Kidney (tissue), 14 donors: ENCODE results near the gene PIF1. TPM values are rescaled to one million over a fixed set of nuclear protein-coding genes. Genes with fewer than 3 reads are reported as not detected.
"Not testable (repeated sequence)": the region's sequence is repeated elsewhere in the genome, so short reads cannot be mapped to it uniquely, and the experiment has no call there.

Source experiments
- DNase-seq, 5 donors: peaks; one replicate each; pipeline ENCODE4 v3.0.0-alpha.2; 2013 to 2020
- FAIRE-seq: peaks from 2 replicates; lab custom pipeline; 2012; peaks lifted over from hg19 to GRCh38; lab: Jason Lieb, UNC
- H3K27ac ChIP-seq, 2 donors: one replicate each; pipeline ENCODE4 v1.7.0; 2013; ENCODE audit warnings: low read depth in 2 of 2, low read length in 2 of 2, inconsistent platforms in 1 of 2
- H3K27me3 ChIP-seq: one replicate; pipeline ENCODE4 v1.7.1; 2013; ENCODE audit warnings: low read length, inconsistent platforms; ENCODE audit not compliant: control insufficient read depth, insufficient read depth
- H3K36me3 ChIP-seq, 3 donors: one replicate each; pipeline versions ENCODE4 v1.7.0 to v1.7.1; 2013; ENCODE audit warnings: low read length in 3 of 3, control low read depth in 1 of 3, inconsistent platforms in 1 of 3; ENCODE audit not compliant: insufficient read depth in 3 of 3, control insufficient read depth in 2 of 3
- H3K4me1 ChIP-seq, 3 donors: one replicate each; pipeline versions ENCODE4 v1.7.0 to v1.7.1; 2013; ENCODE audit warnings: low read length in 3 of 3, inconsistent platforms in 1 of 3, low read depth in 1 of 3; ENCODE audit not compliant: control insufficient read depth in 2 of 3, insufficient read depth in 2 of 3
- H3K4me3 ChIP-seq, 3 donors: one replicate each; pipeline versions ENCODE4 v1.7.0 to v1.8.1; 2013; ENCODE audit warnings: low read length in 3 of 3, control low read depth in 1 of 3, inconsistent platforms in 1 of 3
- H3K9ac ChIP-seq, 3 donors: one replicate each; pipeline versions ENCODE4 v1.7.0 to v1.7.1; 2013; ENCODE audit warnings: low read length in 3 of 3, control low read depth in 1 of 3, inconsistent platforms in 1 of 3
- H3K9me3 ChIP-seq, 3 donors: one replicate each; pipeline versions ENCODE4 v1.7.0 to v1.7.1; 2013; ENCODE audit warnings: low read length in 3 of 3, control low read depth in 1 of 3, inconsistent platforms in 1 of 3; ENCODE audit not compliant: control insufficient read depth in 2 of 3, insufficient read depth in 1 of 3
- CTCF ChIP-seq: IDR thresholded peaks from 3 replicates; pipeline ENCODE4 v1.5.1; 2012; ENCODE audit warnings: mild to moderate bottlenecking, moderate library complexity, borderline replicate concordance; ENCODE audit not compliant: insufficient read depth; ENCODE audit errors: extremely low read depth
- intact Hi-C: fragments of 100-400 bp; cut with DNase I; formaldehyde crosslinking; loops from one replicate; pipeline ENCODE4 v1.11.1; 2022
- polyA plus RNA-seq: library from polyadenylated mRNA; stranded (reverse); fragments of 350-450 nt; fragmentation: Illumina TruSeq; extraction: RNeasy Lipid Tissue Mini Kit (QIAGEN cat#74804); gene quantifications from one replicate; pipeline ENCODE4 v1.2.3, GENCODE V29; 2014; ENCODE audit warnings: low read depth, low replicate concordance; ENCODE audit not compliant: insufficient read depth
- total RNA-seq: library from RNA; stranded (reverse); fragmentation: NEBNext Ultra II Directional; extraction: Animal tissue kit (Norgen Biotek cat#: 25700); gene quantifications from one replicate; pipeline ENCODE4 v1.2.1, GENCODE V29; 2021
- donor health status: control.
- donor health status: control.
- donor health status: control.
- donor health status: control.
- donor health status: control.
- donor health status: DM: yes; HTN: yes; CAD: no.
- donor health status: Normal renal cell carcinoma (clear cell type).

PIF1 gene
- total and polyA plus RNA-seq, 2 donors from 2014 or later, result 0.47 to 2.0 TPM

- Histone ChIP-seq H3K9me3 (no peaks in the 10 kb centered on the region), H3K9ac (no peak overlapping the region), H3K4me3 (no peak overlapping the region), H3K4me1 (peaks cover 0 to 12% (median 9%) of the 10 kb centered on the region in 3 donors), H3K36me3 (no peaks in the 10 kb centered on the region), H3K27me3 (no peaks in the 10 kb centered on the region), H3K27ac (no peak overlapping the region)
- TF ChIP-seq CTCF, result no peak
- FAIRE-seq (no peak), DNase-seq (no peak)
- intact Hi-C loops, result no loop called here
Observed at GRCh38 chr15:64828985-64829384, 3.5 kb upstream of the PIF1 start.

- Histone ChIP-seq H3K36me3 (no peaks in the 10 kb centered on the region), H3K9ac (peak overlapping the region in 1 of 3 donors; percentile 4), H3K9me3 (no peaks in the 10 kb centered on the region), H3K4me1 (peaks cover 0 to 13% (median 9%) of the 10 kb centered on the region in 3 donors), H3K4me3 (peak overlapping the region; percentile 53 to 64 (median 60)), H3K27me3 (no peaks in the 10 kb centered on the region), H3K27ac (no peak overlapping the region)
- FAIRE-seq, result no peak
- TF ChIP-seq CTCF, result no peak
- DNase-seq, result peak in 1 of 5 donors; percentile 53
- intact Hi-C loops, result no loop called here
Observed at GRCh38 chr15:64824929-64825430, 467 bp downstream of the PIF1 start.

GRCh38 chr15:64816452-64816851 is 9.0 kb downstream of the PIF1 start:
- Histone ChIP-seq H3K27me3 (no peaks in the 10 kb centered on the region), H3K4me1 (no peaks in the 10 kb centered on the region), H3K4me3 (no peak overlapping the region), H3K27ac (no peak overlapping the region), H3K9ac (no peak overlapping the region), H3K9me3 (no peaks in the 10 kb centered on the region), H3K36me3 (no peaks in the 10 kb centered on the region)
- intact Hi-C loops, result no loop called here
- FAIRE-seq, result no peak
- no peak for TF ChIP-seq CTCF
- no peak for DNase-seq

- H3K27me3 ChIP-seq, H3K36me3 ChIP-seq, H3K27ac ChIP-seq, FAIRE-seq, intact Hi-C loops, H3K4me3 ChIP-seq, H3K9me3 ChIP-seq, H3K9ac ChIP-seq, H3K4me1 ChIP-seq, DNase-seq: not testable (repeated sequence)
Observed at GRCh38 chr15:64814965-64815364, 10.5 kb downstream of the PIF1 start.

GRCh38 chr15:64814283-64814682 is 11.2 kb downstream of the PIF1 start:
- H3K4me3 ChIP-seq, H3K4me1 ChIP-seq, DNase-seq, H3K27me3 ChIP-seq, H3K36me3 ChIP-seq, H3K9me3 ChIP-seq, intact Hi-C loops, FAIRE-seq, H3K27ac ChIP-seq, H3K9ac ChIP-seq: not testable (repeated sequence)
